SK-N-SH (cell line): ENCODE data around the gene MOK. TPM values are rescaled to one million over a fixed set of nuclear protein-coding genes. Genes with fewer than 3 reads are reported as not detected.

Source experiments
- CTCF ChIA-PET: fragments of 300-600, 350-600 bp; formaldehyde crosslinking; extraction: SDS; loops from one replicate; lab custom pipeline; 2021; lab: Yijun Ruan, JAX
- POLR2A ChIA-PET: fragments of 350-600 bp; sonication (Branson Sonifier 250); formaldehyde crosslinking; extraction: SDS; loops from one replicate; lab custom pipeline; 2020; ENCODE audit warnings: antibody characterized with exemption, inconsistent platforms; lab: Yijun Ruan, JAX
- DNase-seq: peaks from one replicate; pipeline ENCODE4 v3.0.0; 2012
- H2AFZ ChIP-seq: fragments of 200-600 bp; sonication (generic); 2 replicates; pipeline ENCODE4 v1.8.1; 2016; ENCODE audit warnings: antibody characterized with exemption, mild to moderate bottlenecking, low read depth
- H3F3A ChIP-seq: fragments of 200-600 bp; sonication (generic); replicated peaks from 2 replicates; pipeline ENCODE3; 2016; ENCODE audit warnings: antibody characterized with exemption, mild to moderate bottlenecking; ENCODE audit not compliant: insufficient read depth
- H3K27ac ChIP-seq, 2 experiments: fragments of 200-500 bp in 1 of 2; fragments of 200-600 bp in 1 of 2; sonication (Bioruptor generic) in 1 of 2; sonication (generic), shearing (Covaris generic) in 1 of 2; 2 replicates each; pipeline versions ENCODE4 v1.5.1 to v1.6.1; 2014 to 2016; ENCODE audit warnings: low read depth in 2 of 2, inconsistent platforms in 1 of 2, low read length in 1 of 2, mild to moderate bottlenecking in 1 of 2, mixed read lengths in 1 of 2
- H3K27me3 ChIP-seq: fragments of 200-600 bp; sonication (generic), shearing (Covaris generic); 2 replicates; pipeline ENCODE4 v1.6.1; 2016; ENCODE audit warnings: mixed run types; ENCODE audit not compliant: insufficient read depth
- H3K36me3 ChIP-seq, 2 experiments: fragments of 200-500 bp in 1 of 2; fragments of 200-600 bp in 1 of 2; sonication (Bioruptor generic) in 1 of 2; sonication (generic) in 1 of 2; replicated peaks in 1 of 2; 2 replicates each; pipeline versions ENCODE3 to v1.5.1; 2014 to 2016; ENCODE audit warnings: low read length in 1 of 2, mild to moderate bottlenecking in 1 of 2; ENCODE audit not compliant: insufficient read depth in 2 of 2, control insufficient read depth in 1 of 2
- H3K4me1 ChIP-seq, 2 experiments: fragments of 200-500 bp in 1 of 2; fragments of 200-600 bp in 1 of 2; sonication (Bioruptor generic) in 1 of 2; sonication (generic), shearing (Covaris generic) in 1 of 2; 2 replicates each; pipeline versions ENCODE4 v1.5.1 to v1.6.1; 2014 to 2016; ENCODE audit warnings: low read depth in 1 of 2, low read length in 1 of 2, mixed run types in 1 of 2; ENCODE audit not compliant: insufficient read depth in 2 of 2, control insufficient read depth in 1 of 2
- H3K4me2 ChIP-seq: fragments of 200-600 bp; sonication (generic), shearing (Covaris generic); 2 replicates; pipeline ENCODE4 v1.6.1; 2017; ENCODE audit warnings: mixed run types
- H3K4me3 ChIP-seq, 2 experiments: fragments of 200-500 bp in 1 of 2; fragments of 200-600 bp in 1 of 2; sonication (Bioruptor generic) in 1 of 2; sonication (generic), shearing (Covaris generic) in 1 of 2; 2 replicates each; pipeline versions ENCODE4 v1.5.1 to v1.8.1; 2014 to 2016; ENCODE audit warnings: low read depth in 2 of 2, inconsistent platforms in 1 of 2, low read length in 1 of 2, mild to moderate bottlenecking in 1 of 2, mixed read lengths in 1 of 2, moderate library complexity in 1 of 2
- H3K79me2 ChIP-seq: fragments of 200-600 bp; sonication (generic); 2 replicates; pipeline ENCODE4 v1.8.1; 2017; ENCODE audit warnings: mild to moderate bottlenecking; ENCODE audit not compliant: insufficient read depth
- H3K9ac ChIP-seq: fragments of 200-600 bp; sonication (generic); 2 replicates; pipeline ENCODE4 v1.6.1; 2017; ENCODE audit warnings: mixed run types
- H3K9me2 ChIP-seq: fragments of 200-600 bp; sonication (generic); 2 replicates; pipeline ENCODE4 v1.6.1; 2017; ENCODE audit warnings: mixed run types
- H3K9me3 ChIP-seq: fragments of 200-600 bp; sonication (generic); 2 replicates; pipeline ENCODE4 v1.6.1; 2017; ENCODE audit warnings: mixed run types, mild to moderate bottlenecking, moderate library complexity
- H4K20me1 ChIP-seq: fragments of 200-600 bp; sonication (generic); 2 replicates; pipeline ENCODE4 v1.6.1; 2017; ENCODE audit warnings: mild to moderate bottlenecking, mixed run types; ENCODE audit not compliant: insufficient read depth
- CTCF ChIP-seq: fragments of 200-600 bp; sonication (generic); IDR thresholded peaks from 2 replicates; pipeline ENCODE4 v1.6.1; 2017; ENCODE audit warnings: antibody characterized with exemption, mild to moderate bottlenecking, moderate library complexity
- EP300 ChIP-seq, 2 experiments: IDR thresholded peaks; 2 replicates each; pipeline versions ENCODE4 v1.4.0 to v1.6.1; 2012; ENCODE audit warnings: borderline replicate concordance in 1 of 2, low read depth in 1 of 2, low read length in 1 of 2
- EZH2phosphoT487 ChIP-seq: fragments of 200-600 bp; sonication (generic); IDR thresholded peaks from 2 replicates; pipeline ENCODE4 v1.6.1; 2017; ENCODE audit warnings: low read depth, mixed run types, mild to moderate bottlenecking, antibody characterized with exemption, moderate library complexity, borderline replicate concordance
- FOSL2 ChIP-seq: IDR thresholded peaks from 2 replicates; pipeline ENCODE4 v1.4.0; 2012; ENCODE audit warnings: low read depth, mild to moderate bottlenecking, moderate library complexity, borderline replicate concordance
- FOXM1 ChIP-seq: IDR thresholded peaks from 2 replicates; pipeline ENCODE4 v1.4.0; 2012; ENCODE audit warnings: low read depth, mild to moderate bottlenecking
- GABPA ChIP-seq: IDR thresholded peaks from 2 replicates; pipeline ENCODE4 v1.4.0; 2012; ENCODE audit warnings: low read depth, mild to moderate bottlenecking
- IRF3 ChIP-seq: fragments of 150-350 bp; IDR thresholded peaks from 2 replicates; pipeline ENCODE4 v1.6.1; 2016; ENCODE audit warnings: mild to moderate bottlenecking, low read depth, low read length
- JUND ChIP-seq: IDR thresholded peaks from 2 replicates; pipeline ENCODE4 v1.4.0; 2012
- MAX ChIP-seq: IDR thresholded peaks from 2 replicates; pipeline ENCODE4 v1.4.0; 2012; ENCODE audit warnings: low read depth
- MXI1 ChIP-seq: IDR thresholded peaks from 2 replicates; pipeline ENCODE4 v1.6.1; 2012; ENCODE audit warnings: mild to moderate bottlenecking, low read depth, low read length, improper control_type of control experiment
- NFIC ChIP-seq: IDR thresholded peaks from 2 replicates; pipeline ENCODE4 v1.4.0; 2012; ENCODE audit warnings: borderline replicate concordance
- PBX3 ChIP-seq: IDR thresholded peaks from 2 replicates; pipeline ENCODE4; 2012
- POLR2AphosphoS5 ChIP-seq: IDR thresholded peaks from 2 replicates; pipeline ENCODE4 v1.6.1; 2012; ENCODE audit warnings: low read depth, low read length
- RAD21 ChIP-seq: IDR thresholded peaks from 2 replicates; pipeline ENCODE4 v1.6.1; 2012; ENCODE audit warnings: mild to moderate bottlenecking, low read length
- RCOR1 ChIP-seq: fragments of 150-350 bp; IDR thresholded peaks from 2 replicates; pipeline ENCODE4 v1.6.1; 2017; ENCODE audit warnings: antibody characterized with exemption, low read length
- RFX5 ChIP-seq: IDR thresholded peaks from 2 replicates; pipeline ENCODE4 v1.6.1; 2012; ENCODE audit warnings: mild to moderate bottlenecking, improper control_type of control experiment, low read length
- RXRA ChIP-seq: IDR thresholded peaks from 2 replicates; pipeline ENCODE4 v1.4.0; 2012; ENCODE audit warnings: low read depth, mild to moderate bottlenecking, borderline replicate concordance
- SIN3A ChIP-seq: IDR thresholded peaks from 2 replicates; pipeline ENCODE4 v1.6.1; 2012; ENCODE audit warnings: low read depth, mild to moderate bottlenecking, low read length, moderate library complexity, borderline replicate concordance
- TCF12 ChIP-seq: IDR thresholded peaks from 2 replicates; pipeline ENCODE4 v1.4.0; 2012
- TEAD4 ChIP-seq: IDR thresholded peaks from 2 replicates; pipeline ENCODE4 v1.4.0; 2012; ENCODE audit warnings: mild to moderate bottlenecking, borderline replicate concordance; ENCODE audit not compliant: insufficient read depth
- USF1 ChIP-seq: IDR thresholded peaks from 2 replicates; pipeline ENCODE4 v1.4.0; 2012; ENCODE audit warnings: low read depth, borderline replicate concordance
- YY1 ChIP-seq: IDR thresholded peaks from 2 replicates; pipeline ENCODE4 v1.4.0; 2012; ENCODE audit warnings: low read depth, mild to moderate bottlenecking
- WGBS: methylation state at CpG from one replicate; pipeline ENCODE4 v1.1.6; 2017; ENCODE audit warnings: low lambda C conversion rate; 5-methylcytosine and 5-hydroxymethylcytosine counted together
- polyA plus RNA-seq, 3 experiments: library from polyadenylated mRNA; depleted of rRNA; stranded (reverse); fragments of >200 nt; gene quantifications; 2 replicates each; pipeline ENCODE4 v1.2.3, GENCODE V29; 2012

Gene MOK
- polyA plus RNA-seq, 1 of the 3 experiments (the other 2 are of a cell fraction) = 13.3 TPM

- no peaks in the 10 kb centered on the region for H3K9me2 ChIP-seq
- DNase-seq = no peak
- H3K36me3 ChIP-seq = no peaks in the 10 kb centered on the region
- H3K4me1 ChIP-seq = peaks cover 3 to 5% of the 10 kb centered on the region in 2 experiments; a peak in 2 of 4 replicates
- no peak overlapping the region for H2AFZ ChIP-seq
- no peak for TF ChIP-seq PBX3
- no peak for TF ChIP-seq POLR2AphosphoS5
- no peak for TF ChIP-seq CTCF
- no peak for TF ChIP-seq MAX
- no peak for TF ChIP-seq JUND
- TF ChIP-seq EZH2phosphoT487 = no peak
- TF ChIP-seq RCOR1 = no peak
- no peak for TF ChIP-seq RXRA
- TF ChIP-seq TEAD4 = no peak
- TF ChIP-seq NFIC = no peak
- POLR2A ChIA-PET = no interaction called here
- no peaks in the 10 kb centered on the region for H4K20me1 ChIP-seq
- no peak overlapping the region for H3K27ac ChIP-seq
- no peak overlapping the region; the same call in 1 of the 2 replicates for H3K9ac ChIP-seq
- no peak overlapping the region; a peak in 1 of 4 replicates for H3K4me3 ChIP-seq
- H3K9me3 ChIP-seq = no peaks in the 10 kb centered on the region
- 77% methylated on average over 4 of the region's 4 CpGs for WGBS
- CTCF ChIA-PET = interaction anchor here (0.6 to 1.2 kb wide), 3 partner anchors 11 to 153 kb away, joined by 3 to 5 read pairs (median 3); no protein-coding TSS in a partner anchor
- no peaks in the 10 kb centered on the region for H3K27me3 ChIP-seq
- H3K79me2 ChIP-seq = no peaks in the 10 kb centered on the region
- no peaks in the 10 kb centered on the region for H3F3A ChIP-seq
- peak overlapping the region; percentile 31; the same call in 1 of the 2 replicates for H3K4me2 ChIP-seq
These were observed 66.8 kb downstream of the MOK start for GRCh38 chr14:102238131-102238530.

GRCh38 chr14:102236026-102236425, 68.9 kb downstream of the MOK start:
- Histone ChIP-seq H3K4me3 (no peak overlapping the region; a peak in 1 of 4 replicates), H3K27me3 (no peaks in the 10 kb centered on the region), H3K9me2 (no peaks in the 10 kb centered on the region), H4K20me1 (no peaks in the 10 kb centered on the region), H3K9me3 (no peaks in the 10 kb centered on the region)
- POLR2A ChIA-PET = no interaction called here
- no peak for TF ChIP-seq EP300 (IDR thresholded peaks at IDR 0.05; ENCODE audit: borderline replicate concordance in 1 of 2, low read depth in 1 of 2, low read length in 1 of 2)
- TF ChIP-seq MAX = no peak
- TF ChIP-seq JUND = no peak
- TF ChIP-seq YY1 = no peak
- no peak for TF ChIP-seq MXI1
- no peak for TF ChIP-seq IRF3
- TF ChIP-seq USF1 = no peak
- TF ChIP-seq FOSL2 = no peak
- no peak for TF ChIP-seq GABPA
- TF ChIP-seq RFX5 = no peak
- no peak for TF ChIP-seq EZH2phosphoT487
- no peak for TF ChIP-seq FOXM1
- TF ChIP-seq TCF12 = no peak
- TF ChIP-seq SIN3A = no peak
- TF ChIP-seq RAD21 = no peak
- TF ChIP-seq, all 33 proteins: peak for 0
- WGBS = 86% methylated on average over 8 of the region's 12 CpGs
- Histone ChIP-seq H3K9ac (no peak overlapping the region), H3K4me2 (no peak overlapping the region; the same call in 1 of the 2 replicates), H3K4me1 (peaks cover 3 to 5% of the 10 kb centered on the region in 2 experiments; a peak in 2 of 4 replicates), H3K27ac (no peak overlapping the region), H3K79me2 (no peaks in the 10 kb centered on the region), H3K36me3 (peaks cover 0 to 2% of the 10 kb centered on the region in 2 experiments), H3F3A (no peaks in the 10 kb centered on the region), H2AFZ (no peak overlapping the region)
- CTCF ChIA-PET = interaction anchor here (1.0 to 2.7 kb wide), 6 partner anchors 15 to 275 kb away, joined by 3 to 26 read pairs (median 4); no protein-coding TSS in a partner anchor
- DNase-seq = no peak
